Gastroesophageal sphincter (tissue), 3 donors: ENCODE data around the gene TAF4.

Experiments
- POLR2AphosphoS5 ChIP-seq: sonication (generic); formaldehyde crosslinking; IDR thresholded peaks from one replicate; pipeline ENCODE4 v1.6.1; 2017; ENCODE audit warnings: antibody characterized with exemption
- TF ChIP-seq, protein P1 (sequence below), 4 experiments: fragments of 200-600 bp in 2 of 4; fragments of 450-650 bp in 2 of 4; sonication (generic) in 1 of 4; IDR thresholded peaks; one replicate each; pipeline ENCODE4 v1.5.1; 2017 to 2019; ENCODE audit warnings: antibody characterized with exemption in 4 of 4, mild to moderate bottlenecking in 2 of 4, moderate library complexity in 2 of 4

- TF ChIP-seq, protein P1, sequence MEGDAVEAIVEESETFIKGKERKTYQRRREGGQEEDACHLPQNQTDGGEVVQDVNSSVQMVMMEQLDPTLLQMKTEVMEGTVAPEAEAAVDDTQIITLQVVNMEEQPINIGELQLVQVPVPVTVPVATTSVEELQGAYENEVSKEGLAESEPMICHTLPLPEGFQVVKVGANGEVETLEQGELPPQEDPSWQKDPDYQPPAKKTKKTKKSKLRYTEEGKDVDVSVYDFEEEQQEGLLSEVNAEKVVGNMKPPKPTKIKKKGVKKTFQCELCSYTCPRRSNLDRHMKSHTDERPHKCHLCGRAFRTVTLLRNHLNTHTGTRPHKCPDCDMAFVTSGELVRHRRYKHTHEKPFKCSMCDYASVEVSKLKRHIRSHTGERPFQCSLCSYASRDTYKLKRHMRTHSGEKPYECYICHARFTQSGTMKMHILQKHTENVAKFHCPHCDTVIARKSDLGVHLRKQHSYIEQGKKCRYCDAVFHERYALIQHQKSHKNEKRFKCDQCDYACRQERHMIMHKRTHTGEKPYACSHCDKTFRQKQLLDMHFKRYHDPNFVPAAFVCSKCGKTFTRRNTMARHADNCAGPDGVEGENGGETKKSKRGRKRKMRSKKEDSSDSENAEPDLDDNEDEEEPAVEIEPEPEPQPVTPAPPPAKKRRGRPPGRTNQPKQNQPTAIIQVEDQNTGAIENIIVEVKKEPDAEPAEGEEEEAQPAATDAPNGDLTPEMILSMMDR (IDR thresholded peaks at IDR 0.05), result no peak
- no peak for TF ChIP-seq POLR2AphosphoS5
These were observed 134.0 kb downstream of the TAF4 start for GRCh38 chr20:61931476-61932198.
